CMK (cell line): ENCODE results near the gene PLPP7.
"Not testable (repeated sequence)": the region's sequence is repeated elsewhere in the genome, so short reads cannot be mapped to it uniquely, and the experiment has no call there.

Experiments used
- DNase-seq: peaks from one replicate; pipeline ENCODE4 v3.0.0-alpha.2; 2010; ENCODE audit warnings: low read depth

Gene PLPP7

DNA sequence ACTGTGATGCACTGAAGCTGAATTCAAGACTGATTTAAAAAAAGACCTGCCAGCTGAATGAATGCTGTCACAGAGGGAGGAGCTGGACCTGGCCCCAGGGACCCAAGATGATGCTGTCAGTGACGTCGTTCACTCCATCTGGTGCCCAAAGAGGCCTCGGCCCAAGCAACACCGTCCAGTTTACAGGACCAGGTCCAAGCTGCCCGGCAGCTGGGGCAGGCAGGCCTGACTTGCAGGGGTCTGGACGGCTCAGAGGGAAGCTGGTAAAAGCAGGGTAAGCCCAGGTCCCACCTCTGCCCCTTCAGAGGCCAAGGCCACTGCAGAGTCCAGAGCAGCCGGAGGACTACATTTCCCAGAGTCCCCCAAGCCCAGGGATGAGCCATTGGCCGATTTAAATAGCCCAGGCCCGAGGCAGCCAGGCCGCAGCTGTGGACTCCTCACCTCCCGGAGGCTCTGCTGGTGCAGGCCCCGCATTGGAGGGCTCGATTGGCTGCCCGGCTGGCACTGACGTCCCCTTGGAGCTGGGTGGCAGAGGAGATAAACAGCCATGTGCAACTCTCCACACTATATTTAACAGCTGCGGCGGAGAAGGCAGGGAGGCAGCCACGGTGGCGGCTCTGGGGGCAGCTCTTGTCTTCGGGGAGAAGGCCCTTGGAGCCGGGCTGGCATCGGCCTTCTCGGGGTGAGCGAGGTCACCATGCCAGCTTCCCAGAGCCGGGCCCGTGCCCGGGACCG, at the start of gene PLPP7:
Gene PLPP7, plus strand, starts transcription at position 423 of the 735 bp plus-strand sequence. Its CDS starts 275 bp downstream, at position 698.
- DNase-seq: no peak

DNA sequence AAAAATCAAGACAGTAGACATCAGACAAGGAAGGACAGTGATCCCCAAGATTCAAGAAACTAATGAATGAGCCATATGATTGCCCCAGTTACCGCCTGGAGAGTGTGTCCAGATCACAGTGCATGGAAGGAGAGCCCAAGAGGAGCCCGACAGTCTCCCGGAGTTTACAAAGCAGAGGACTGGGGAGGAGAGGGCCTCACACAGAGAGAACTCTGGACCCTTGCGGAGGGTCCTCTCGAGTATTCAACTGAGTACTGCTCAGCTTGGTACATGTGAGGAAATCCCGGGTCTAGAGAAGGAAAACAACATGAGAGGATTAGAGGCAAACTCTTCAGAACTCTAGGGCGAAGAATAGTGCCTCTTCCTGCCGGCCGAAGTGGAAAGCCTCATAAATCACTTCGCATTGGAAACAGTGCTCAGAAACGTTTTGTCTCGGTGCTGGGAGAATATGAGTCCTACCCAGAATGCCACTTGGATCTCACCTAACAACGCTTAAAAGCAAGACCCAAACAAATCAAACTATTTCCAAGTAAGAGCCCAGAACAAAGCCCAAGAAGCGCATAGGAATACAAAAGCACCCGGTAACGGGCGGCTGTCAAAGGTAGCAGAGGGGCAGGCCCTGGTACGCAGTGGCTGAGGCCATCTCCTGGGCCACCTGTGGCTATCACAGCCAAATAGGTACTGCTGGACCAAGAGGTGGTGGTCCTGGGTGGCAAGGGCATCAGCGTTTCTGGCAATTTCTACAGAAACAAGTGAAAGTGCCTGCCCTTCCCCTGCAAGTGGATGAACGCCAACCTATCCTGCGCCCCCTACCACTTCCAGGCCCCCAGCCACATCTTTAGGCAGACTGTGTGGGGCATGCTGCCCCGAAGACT, 49.2 kb upstream of the PLPP7 start:
- DNase-seq: no peak

DNA sequence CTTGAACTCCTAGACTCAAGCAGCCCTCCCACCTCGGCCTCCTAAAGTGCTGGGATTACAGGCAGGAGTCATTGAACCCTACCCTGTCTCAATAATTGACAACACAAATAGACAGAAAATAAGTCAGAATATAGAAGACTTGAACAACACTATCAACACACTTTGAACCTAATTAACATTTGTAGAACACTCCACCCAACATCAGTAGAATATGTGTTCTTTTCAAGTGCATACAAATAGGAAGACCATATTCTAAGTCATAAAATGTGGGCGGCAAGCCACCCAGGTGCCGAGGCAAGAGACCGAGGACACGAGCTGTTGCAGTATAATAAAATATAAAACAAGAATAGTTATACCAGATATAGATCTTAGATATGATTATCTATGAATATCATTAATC, 45.2 kb upstream of the PLPP7 start:
- not testable (repeated sequence) for DNase-seq

DNA sequence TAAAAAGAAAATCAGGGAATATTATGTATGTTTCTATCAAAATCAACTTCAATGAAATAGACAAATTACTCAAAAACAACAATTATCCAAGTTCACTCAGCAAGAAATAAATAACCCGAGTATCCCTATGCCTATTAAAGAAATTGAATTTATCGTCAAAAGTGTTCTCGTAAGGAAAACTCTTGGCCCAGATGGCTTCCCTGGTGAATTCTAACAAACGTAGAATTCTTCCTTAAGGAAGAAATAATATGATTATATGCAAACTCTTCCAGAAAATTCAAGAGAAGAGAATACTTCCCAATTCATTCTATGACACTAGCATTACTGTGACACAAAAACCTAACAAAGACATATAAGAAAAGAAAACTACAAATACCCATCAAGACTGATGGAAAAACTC, 42.9 kb upstream of the PLPP7 start:
- DNase-seq: no peak

DNA sequence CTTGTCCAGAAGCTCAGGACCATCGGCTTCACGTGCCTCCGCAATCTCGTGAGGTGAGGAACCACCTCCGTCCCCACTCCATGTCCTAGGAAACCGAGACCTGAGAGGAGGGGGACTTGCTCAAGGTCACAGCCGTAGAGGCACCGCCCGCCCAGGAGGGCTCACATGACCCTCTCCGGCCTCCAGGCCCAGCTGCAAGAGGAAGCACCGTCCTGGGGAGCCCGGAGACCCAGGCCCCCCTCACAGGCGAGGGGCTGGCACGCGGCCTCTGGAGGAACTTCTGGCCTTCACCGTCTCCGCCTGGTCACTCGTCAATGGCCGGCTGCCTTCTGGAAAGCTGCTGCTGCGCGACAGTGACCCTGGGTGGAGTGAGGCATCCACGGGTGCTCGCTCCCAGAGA, 37.4 kb upstream of the PLPP7 start:
- no peak for DNase-seq

DNA sequence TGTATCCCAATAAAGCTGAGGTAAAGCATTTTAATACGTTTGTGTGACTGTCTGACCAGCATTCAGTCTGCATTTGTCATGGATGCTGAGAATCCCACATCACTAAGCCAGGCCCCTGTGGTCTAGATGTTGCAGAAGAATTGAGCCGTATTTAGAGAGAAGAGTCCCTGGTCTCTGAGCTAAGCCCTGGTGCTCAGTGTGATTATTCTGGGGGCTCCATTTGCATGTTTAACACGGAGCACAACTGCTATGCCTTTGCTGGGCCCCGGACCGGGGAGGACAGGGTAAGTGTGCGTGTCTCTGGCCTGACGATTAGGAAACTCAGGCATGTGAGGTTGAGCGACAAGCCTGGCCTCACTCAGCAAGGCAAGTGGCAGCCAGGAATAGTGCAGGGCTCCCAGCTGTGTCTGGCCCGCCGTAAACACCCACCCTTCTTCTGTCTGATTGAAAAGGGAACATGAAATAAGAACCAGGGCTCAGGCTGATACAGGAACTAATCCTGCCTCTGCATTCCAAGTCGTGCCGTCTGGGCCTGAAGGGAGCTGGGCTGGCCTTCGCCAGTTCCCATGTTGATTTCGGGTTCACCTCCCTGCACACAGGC, 35.5 kb upstream of the PLPP7 start:
- DNase-seq: no peak

DNA sequence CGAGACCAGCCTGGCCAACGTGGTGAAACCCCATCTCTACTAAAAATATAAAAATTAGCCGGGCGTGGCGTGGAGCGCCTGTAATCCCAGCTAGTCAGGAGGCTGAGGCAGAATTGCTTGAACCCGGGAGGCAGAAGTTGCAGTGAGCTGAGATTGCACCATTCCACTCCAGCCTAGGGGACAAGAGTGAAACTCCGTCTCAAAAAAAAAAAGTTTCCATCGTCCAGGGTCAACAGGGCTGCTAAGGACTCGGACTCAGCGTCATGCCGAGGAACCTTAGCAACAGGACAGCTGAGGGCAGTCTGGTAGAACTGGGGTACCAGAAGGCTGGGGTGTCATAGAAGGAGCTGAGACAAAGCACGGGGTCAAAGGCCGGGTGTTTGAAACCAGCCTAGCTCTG, 34.9 kb upstream of the PLPP7 start:
- DNase-seq: no peak

DNA sequence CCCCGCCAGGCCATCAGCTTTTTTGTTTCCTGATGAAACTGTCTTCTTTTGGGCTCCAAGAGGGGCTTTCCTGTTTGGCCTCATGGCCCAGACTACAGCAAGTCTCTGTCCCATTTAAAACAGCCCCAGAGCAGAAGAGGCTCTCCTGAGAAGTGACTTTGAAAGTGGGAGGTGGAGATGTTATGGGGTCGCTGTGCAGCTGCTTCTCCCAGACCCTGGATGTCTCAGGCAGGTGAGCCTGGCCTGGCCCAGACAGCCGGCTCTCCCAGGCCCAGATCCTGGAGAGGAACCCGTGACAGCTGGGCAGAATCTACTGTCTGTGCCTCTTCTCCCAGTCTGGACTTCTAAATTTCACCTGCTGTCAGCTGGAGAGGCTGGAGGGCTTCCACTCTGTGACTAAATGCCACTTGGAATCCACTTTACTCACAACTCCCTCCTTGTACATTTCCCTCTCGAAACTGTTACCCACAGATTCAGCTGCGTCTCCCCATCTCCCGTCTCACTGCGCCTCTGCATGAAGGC, 33.8 kb upstream of the PLPP7 start:
- DNase-seq: no peak

DNA sequence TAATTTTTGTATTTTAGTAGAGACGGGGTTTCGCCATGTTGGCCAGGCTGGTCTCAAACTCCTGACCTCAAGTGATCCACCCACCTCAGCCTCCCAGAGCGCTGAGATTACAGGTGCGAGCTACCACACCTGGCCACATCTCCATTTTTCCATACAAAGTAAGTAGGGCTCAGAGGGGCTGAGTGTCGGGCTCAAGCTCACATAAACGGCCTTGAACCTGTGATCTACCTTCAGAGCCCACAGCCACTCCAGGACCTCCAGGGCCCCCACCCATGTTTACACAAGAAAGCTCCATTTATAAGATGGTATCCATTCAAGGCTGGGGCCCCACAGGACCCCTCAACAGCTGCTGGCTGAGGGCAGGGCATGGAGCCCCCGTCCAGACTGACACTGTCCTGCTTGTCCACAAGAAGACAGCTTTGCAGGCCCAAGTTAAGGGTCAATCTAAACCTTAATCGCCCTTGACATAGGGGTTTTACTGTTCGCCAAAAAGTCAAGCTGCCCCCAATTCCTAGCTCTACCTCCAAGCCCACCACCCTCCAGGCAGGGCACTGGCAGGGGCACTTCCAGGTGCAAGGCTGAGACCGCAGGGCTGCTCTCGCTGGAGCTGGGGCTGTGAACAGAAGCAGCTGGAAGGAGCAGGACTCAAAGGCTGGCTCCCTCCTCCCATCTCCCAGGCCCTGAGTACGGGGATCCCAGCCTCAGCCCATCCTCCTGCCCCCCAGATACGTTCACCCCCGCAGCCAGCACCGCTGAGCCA, 32.1 kb upstream of the PLPP7 start:
- DNase-seq: no peak

DNA sequence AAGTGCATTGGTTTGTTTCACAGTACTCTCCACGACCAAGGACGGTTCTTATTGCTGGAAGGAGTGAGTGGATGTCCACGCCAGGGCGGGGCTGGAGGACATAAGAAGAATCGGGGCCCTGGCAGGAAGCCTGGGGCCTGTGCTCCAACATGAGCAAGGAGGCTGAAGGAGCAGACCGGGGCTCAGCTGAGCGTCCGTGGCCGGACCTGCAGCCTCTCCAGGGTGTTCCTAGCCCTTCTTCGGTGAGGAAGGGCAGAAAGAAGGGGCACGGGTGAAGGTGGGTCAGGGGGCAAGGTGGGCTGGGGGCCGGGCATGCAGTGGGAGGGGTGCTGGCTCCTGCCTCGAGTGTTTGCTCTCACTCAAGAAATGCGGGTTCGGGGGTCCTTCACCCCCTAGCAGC, 31.3 kb upstream of the PLPP7 start:
- no peak for DNase-seq

DNA sequence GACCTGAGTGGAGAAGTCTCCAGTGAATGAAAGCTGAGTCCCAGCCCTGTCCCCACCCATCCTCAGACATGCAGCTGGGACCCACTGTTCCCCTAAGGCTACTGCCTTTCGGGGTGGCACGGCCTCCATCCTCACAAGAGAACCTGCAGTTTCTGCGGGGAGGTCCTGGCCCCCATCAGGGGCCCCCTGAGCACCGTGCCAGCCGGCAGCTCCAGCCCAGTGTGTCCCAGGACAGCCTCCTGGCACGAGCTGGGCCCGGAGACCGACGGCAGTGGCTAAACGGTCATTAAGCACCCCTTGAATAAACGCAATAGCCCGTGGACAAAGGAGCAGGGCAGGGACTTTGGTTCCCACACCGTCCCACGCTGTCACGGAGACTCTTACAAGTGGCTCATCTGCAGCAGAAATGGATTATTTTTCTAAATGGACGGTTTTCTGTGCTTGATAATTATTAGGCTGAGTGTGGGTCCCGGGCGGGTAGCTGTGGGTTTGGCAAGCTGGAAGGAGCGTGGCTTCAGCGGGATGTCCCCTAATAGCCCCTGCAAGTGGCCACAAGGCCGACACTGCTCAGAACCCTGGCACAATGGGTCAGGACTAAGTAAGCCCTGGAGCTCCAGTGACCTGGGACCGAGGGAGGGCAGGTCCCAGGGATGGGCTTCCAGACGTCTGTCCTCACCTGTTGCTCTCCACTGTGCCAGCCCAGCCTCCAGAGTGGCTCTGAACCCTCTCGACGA, 30.7 kb upstream of the PLPP7 start:
- no peak for DNase-seq

DNA sequence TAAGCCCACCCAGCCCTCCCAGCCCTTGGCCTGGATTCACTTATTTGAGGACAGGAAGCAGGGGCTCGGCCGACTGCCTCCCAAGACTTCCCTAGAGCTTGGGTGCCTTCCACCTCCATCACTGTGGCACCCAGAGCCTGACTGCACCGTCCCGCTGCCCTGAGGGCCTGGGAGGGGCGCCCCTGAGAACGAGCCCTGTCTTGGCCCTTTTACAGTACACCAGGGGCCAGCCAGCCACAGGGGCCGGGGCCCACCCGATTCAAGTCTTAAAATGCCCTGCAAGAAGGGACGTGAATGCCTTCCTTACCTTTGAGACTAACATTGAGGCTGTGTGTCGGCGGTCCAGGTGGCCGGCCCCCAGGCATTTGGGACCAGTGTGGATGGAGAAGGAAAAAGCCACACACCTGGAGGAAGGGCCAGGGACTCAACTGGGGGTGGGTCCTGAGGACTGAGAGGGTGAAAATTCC, 30.1 kb upstream of the PLPP7 start:
- no peak for DNase-seq

DNA sequence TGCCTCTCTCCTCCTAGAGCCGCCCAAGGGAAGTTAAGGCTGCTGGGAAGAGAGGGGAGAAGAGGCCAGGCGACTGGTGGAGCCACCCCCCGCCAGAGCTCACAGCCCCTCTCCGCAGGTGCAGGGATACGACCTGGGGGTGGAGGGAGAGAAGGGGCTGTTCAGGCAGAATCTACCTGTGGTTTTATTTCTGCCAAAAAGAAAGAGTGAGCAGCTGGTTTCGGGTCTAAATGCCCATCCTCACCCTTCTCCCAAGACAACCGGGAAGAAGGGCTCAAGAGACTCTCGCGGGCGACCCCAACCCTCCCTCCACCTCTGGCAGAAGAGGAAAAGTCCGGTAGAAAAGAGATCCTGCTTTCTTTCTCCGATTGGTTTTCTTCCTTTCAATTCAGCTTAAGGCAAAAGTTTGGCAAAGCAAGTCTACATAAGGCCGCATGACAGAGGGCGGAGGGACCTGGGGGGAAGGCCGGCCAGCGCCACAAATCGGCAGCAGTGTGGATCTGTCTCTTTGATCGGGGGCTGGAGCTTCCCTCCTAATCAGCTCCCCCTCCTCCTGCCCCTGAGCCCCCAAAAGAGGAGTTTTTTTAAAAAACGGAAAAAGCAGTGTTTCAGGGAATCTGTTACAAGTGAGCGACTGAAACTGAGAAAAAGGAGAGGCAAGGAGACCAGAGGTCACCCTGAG, 29.5 kb upstream of the PLPP7 start:
- DNase-seq: no peak

DNA sequence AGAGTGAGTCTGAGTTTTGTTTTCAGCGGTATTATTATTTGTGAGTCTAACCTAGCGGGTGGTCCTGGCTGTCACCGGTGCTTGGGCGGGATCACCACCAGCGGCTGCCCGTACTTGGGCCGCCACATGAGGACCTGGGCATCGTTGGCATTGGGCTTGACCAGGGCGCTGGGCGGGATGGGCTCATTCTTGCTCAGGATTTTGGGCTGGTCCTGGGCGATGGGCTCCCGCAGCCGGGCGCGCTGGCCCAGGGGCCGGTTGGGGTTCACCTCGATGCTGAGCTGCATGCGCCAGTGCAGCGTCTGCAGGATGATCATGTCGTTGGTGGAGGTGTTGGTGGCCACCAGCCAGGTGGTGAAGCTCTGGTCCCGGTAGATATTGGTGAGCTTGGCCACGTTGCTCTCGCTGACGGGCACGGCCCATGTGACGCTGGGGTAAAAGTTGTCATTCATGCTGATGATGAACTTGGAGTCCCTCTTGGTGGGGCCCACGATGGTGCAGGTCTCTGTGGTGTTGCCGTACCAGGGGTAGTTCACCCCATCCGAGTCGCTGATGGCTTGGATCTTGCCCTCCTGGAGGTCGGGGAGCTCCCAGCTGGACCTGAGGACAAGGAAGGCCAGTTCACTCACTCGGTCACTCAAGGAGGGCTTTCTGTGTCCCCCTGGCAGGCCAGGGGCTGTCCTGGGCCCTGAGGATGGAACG, 28.6 kb upstream of the PLPP7 start:
- DNase-seq: no peak

DNA sequence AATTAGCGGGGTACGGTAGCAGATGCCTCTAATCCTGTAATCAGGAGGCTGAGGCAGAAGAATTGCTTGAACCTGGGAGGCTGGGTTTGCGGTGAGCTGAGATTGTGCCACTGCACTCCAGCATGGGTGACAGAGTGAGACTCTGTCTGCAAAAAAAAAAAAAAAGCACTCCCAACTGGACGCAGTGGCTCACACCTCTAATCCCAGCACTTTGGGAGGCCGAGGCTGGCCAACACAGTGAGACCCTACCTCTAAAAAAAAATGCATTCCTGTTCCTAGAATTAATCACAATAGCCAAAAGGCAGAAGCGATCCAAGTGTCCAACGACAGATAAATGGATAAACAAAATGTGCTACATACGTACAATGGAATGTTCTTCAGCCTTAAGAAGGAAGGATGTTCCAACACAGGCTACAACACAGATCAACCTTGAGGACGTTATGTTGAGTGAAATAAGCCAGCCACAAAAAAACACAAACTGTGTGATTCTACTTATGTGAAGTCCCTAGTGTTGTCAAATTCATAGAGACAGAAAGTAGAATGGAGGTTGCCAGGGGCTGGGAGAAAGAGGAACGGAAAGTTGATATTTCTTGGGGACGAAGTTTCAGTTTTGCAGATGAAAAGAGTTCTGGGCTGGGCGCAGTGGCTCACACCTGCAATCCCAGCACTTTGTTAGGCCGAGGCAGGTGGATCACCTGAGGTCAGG, 27.0 kb upstream of the PLPP7 start:
- DNase-seq: no peak

DNA sequence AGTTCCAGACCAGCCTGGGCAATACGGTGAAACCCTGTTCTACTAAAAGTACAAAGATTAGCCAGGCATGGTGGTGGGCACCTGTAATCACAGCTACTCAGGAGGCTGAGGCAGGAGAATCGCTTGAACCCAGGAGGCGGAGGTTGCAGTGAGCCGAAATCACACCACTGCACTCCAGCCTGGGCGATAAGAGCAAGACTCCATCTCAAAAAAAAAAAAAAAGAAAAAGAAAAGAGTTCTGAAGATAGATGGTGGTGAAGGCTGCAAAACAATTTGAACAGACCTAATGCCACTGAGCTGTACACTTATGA, 26.5 kb upstream of the PLPP7 start:
- DNase-seq: not testable (repeated sequence)

DNA sequence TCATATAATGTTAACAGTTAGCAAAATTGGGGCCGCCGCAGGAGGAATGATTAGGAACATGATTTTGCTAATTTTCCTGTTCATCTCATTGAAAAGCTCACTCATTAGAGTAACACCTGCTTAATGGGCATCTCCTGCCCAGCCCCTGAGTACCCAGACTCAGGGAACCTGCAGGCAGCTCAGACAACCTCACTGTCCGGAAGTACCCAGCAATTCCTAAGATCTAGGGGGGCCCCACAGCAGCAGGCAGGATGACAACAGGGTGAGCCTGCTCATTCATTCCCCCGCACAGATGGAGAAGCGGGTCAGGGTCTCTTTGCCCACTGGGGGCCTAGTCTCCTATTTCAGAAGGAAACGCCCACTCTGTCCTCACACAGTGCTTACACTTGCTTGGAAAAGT, 25.8 kb upstream of the PLPP7 start:
- no peak for DNase-seq

DNA sequence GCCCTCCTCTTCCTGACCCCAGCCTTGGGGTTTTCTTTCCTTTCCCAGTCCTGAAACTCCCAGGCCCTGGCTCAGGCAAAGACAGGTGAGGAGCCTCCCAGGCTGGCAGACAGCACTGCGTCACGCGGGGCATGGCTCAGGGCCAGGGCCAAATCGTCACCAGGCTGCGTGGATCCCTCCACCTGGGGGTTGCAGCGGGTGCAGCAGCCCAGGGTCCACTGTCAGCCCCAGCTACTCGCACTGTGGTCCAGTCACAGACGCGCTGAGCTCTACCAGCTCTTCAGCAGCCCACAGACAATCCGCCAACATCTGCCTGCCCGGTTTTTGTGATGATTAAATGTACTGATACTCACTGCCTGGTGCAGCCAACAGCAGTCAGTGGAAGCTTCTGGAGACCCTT, 25.3 kb upstream of the PLPP7 start:
- no peak for DNase-seq
